Stimulated activated CD8-positive, alpha-beta memory T cell treated with anti-CD3 and anti-CD28 coated beads, Interleukin-15, amount 100 ng/mL, for 48 hours (primary cell): Measurements from ENCODE around the gene MAN2B2.

Source experiments
- DNase-seq, 2 donors: peaks; one replicate each; pipeline ENCODE4 v3.0.0-alpha.2; 2020; ENCODE audit warnings: low read depth in 2 of 2

Gene MAN2B2

DNA sequence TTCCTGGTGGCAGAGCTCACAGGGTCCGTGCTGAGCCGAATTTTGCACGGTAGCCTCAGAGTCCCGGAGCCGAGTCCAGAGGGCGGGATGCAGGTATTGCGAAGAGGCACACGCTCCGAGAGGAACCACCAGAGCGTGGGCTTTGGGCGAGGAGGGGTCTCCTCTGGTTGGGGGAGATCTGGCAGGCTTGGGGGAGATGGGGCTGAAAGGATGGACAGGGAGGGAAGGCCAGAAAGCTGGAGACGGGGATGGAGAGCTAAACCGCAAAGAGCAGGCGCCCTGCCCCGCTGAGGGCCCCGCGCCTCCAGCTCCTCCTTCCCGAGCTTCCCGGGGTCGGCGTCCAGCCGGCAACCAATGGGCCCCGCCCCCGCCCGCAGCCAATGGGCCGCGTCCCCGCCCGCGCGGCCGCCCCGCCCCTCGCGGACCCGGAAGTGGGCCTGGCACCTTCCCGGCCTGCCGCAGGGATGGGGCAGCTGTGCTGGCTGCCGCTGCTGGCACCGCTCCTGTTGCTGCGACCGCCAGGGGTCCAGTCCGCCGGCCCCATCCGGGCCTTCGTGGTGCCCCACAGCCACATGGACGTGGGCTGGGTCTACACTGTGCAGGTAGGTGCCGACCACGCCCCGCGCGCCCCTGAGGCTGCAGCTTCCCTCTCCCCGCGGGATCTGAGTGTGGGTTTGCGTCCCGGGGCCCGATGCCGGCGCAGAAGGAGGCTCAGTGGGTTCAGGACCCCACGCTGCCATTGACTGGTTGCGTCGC, at the start of gene MAN2B2:
TSS of gene MAN2B2 (plus strand) at position 443 of the 756 bp plus-strand sequence. CDS start at position 465, 22 bp downstream.
- peak; percentile 80 to 81 for DNase-seq

DNA sequence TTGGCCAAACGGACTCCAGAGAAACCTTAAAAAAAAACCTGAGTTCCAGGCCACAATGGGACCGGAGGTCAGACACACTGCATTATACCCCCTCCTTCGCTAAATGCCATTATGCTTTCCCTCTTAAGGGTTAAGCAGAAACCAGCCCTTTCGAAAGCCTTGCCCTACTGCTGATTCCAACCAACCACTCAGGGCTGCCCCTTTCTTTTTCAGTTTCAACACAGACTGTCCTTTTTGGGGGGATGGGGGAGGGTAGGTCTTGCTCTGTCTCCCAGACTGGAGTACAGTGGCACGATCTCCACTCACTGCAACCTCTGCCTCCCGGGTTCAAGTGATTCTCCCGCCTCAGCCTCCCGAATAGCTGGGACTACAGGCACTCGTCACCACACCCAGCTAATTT, 49.5 kb upstream of the MAN2B2 start:
- DNase-seq: no peak

DNA sequence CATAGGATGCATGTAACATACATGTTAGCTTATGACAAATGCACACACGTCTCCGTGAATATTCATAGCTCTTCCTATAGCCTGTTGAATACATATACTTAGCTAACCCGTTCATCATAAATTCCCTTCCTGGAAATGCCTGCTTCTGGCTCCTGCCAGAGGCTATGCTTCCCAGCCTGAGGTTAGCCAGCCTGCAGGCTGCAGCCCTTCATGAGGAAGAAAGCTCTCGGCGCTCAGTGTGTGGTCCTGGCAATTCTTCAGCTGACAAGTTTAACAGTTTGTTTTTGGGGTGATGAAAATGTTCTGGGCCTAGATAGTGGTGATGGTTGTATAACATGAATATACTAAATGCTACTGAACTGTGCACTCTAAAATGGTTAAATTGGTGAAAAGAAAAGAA, 48.8 kb upstream of the MAN2B2 start:
- DNase-seq: no peak

DNA sequence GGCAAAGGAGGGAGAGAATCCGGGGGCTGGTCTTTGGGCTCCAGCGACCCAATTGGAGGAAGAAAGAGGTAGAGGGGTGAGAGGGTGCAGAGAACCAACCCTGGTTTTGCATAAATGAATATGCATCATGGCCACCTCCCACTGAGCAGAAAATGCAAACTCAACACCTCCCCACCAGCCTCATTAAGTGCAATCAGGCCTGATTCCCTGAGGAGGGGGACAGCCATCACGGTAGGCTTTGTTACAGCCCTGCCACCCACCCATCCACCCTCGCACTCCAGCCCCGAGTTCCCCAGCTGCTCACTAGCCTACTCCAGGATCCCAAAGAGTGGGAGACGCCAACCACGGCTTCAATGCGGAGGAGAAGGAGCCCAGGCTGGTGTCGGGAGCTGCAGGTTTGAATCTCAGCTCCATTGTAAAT, 48.3 kb upstream of the MAN2B2 start:
- no peak for DNase-seq

DNA sequence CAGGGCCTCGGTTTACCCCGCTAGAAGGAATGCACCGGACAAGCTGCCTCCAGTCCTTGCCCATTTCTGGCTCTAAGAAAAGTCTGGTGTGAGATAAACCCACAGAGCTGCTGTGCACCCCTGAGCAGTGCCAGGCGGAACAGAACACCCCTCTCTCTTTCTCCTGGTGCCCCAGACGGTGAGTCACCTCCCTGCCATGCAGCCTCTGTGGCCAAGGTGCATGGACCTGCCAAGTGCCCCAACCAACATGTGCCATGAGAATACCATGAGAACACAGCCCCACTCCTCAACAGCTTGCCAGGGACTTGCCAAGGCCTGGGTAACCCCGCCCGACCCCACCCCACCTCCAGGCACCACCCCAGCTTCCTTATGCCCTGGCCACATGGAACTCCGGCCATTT, 47.7 kb upstream of the MAN2B2 start:
- no peak for DNase-seq

DNA sequence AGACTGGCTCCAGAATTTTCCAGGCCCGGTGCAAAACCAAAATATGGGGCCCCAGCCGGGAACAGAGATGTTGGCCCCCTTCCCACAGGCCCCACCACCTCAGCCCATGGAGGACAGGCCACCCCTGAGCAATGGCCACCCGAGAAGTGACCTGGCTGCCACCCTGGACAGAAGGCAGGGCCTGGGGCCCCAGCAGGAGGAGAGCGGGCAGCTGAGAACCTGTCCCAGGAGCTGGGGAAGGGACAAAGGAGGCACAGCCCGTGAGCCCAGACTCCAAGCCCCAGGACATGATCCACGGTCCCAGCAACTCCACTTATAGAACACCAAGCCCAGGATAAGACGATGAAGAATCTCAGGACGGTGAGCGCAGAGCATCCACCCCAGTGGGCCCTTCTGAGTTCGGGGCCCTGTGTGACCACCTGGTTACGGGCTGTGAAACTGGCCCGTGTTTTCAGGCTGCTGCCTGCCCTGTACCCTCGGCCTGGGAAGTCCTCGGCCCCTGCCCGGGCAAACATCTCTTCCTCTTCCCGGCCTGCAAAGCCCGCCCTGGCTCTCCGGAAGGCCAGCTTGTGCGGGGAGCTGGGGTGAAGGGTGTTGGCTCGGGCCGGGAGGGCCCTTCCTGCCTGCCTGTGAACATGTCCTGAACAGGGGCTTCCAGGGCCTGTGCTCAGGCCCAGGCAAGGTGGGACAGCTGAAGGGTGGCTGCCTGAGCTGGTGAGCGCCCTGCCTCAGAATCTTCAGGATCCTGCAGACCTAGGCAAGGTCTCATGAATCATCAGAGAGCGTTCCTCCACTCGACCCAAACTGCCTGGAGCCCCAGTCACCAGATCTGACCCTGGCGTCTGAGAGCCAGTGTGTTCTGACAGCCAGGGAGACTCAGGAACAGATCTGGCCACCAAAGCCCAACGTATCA, 47.0 kb upstream of the MAN2B2 start:
- DNase-seq: no peak

DNA sequence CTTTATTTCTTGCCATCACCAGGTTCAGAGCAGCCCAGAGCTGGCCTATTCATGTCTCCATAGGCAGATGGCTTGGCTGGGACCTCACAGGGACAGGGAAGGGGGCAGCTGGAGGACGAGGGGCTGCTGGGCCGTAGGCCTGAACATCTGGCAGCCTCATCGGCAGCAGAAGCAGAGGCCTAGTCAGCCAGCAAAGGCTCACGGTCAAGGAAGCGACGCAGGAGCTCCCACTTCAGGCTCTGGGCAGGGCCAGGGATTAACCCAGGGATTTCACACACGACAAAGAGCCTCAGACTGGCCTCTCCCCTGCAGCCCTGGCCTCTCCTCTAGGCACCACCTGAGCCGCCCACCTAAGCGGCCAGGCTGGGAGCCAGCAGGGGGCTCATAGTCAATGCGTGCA, 46.0 kb upstream of the MAN2B2 start:
- DNase-seq: no peak

DNA sequence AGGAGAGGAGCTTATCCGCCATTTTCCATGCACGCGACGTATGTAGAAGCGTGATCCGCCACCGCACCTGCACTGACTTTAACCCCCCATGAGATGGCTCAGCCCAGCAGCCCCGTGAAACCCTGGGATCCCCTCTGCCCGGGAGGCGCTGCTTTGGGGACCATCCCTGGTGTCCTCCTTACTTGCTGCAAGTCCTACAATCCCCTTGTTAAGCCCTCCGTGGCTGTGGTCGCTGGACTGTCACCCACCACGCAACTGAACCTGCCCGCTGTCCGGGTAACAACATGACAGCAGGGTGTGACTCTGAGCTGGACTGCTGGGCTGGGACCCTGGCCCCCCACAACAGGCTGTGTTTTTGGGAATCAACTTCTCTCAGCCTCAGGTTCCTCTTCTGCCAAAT, 44.7 kb upstream of the MAN2B2 start:
- DNase-seq: no peak

DNA sequence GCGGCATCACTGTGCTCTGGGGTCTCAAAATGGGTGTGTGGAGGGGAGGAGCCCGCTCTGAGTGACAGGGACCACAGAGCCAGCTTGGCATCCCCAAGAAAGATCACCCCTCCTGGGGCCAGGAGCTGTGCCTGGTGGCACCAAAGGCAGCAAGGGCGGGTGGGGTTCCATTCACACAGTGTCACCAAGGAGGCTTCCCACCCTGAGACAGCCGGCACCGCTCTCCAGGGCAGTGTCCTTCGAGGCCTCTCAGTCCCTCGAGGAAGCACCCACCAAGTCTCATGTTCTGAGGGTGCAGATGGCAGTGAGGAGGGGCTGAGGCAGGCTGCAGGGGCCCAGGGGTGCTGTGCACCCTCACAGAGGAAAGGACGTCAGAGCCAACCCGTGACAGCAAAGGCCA, 44.0 kb upstream of the MAN2B2 start:
- no peak for DNase-seq

DNA sequence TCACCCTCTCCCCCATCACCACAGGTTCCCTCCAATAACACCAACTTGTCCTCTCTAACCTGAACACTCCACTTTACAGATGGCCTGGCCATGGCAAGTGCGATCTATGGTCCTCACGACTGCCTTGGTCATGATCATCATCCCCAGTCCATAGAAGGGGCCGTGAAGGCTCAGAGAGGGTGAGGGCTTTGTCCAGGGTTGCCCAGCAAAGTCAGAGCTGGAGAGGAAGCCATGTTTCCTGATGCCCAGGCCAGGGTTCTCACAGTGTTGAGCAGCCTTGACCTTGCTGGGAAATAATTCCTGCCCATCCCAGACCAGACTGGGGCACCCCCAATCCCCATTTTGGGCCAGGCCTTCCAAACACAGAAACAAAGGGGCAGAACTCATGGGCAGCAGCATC, 42.9 kb upstream of the MAN2B2 start:
- no peak for DNase-seq

DNA sequence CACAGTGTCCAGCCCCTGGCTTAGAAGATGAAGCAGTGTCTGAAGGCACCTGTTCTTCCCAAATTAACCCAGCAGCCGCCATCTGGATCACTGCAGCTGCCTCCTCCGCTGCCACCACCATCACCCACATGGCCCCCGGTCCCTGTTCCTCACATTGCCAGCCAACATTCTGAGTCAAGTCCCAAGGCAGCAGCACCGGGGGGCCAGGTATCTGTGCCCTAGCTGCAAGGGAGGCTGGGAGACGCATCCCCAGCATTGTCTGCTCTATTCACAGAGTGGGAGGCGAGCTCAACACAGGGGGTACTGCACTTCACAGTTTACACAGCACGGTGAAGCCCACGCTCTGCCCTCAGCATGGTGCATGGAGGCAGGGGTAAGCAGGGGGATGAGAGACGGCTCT, 42.3 kb upstream of the MAN2B2 start:
- no peak for DNase-seq

DNA sequence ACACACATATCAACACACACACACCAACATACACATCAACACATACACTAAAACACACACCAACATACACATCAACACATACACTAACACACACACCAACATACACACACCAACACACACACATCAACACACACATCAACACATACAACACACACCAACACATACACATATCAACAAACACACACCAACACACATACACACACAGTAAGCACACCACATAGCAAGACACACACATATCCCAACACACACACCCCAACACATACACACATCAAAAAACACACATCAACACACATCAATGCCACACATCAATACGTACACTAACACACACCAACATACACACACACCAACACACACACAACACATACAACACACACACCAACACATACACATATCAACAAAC, 40.9 kb upstream of the MAN2B2 start:
- DNase-seq: no peak

DNA sequence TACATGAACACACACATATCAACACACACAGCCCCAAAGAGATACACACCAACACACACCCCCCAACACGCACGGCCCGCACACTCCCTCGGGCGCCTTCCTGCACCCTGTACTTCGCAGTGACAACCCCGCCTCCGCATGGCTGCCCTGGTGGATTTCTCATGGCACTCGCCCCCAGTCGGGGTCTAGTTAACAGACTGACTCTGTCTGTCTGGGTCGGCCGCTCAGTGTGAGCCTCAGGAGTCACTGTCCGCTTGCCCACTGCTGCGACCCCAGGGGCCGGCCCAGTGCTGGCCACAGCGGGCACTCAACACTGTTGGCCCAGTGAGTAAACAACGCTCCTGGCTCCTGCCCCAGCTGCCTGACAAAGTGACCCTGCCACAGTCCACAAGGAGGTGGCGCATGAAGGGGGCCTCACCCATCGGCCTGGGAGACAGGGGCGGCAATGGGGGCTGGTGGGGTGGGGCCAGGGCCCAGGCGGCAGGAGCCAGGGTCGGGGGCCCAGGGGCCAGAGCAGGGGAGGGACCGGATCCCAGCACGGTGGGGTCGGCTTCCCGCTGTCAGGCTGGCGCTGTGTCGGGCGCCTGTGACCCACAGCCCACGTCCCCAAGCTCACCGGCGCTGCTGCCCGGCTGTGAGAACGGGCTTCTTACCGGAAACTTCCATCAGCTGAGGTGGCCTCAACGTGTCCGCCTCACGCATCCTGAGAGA, 40.2 kb upstream of the MAN2B2 start:
- DNase-seq: no peak

DNA sequence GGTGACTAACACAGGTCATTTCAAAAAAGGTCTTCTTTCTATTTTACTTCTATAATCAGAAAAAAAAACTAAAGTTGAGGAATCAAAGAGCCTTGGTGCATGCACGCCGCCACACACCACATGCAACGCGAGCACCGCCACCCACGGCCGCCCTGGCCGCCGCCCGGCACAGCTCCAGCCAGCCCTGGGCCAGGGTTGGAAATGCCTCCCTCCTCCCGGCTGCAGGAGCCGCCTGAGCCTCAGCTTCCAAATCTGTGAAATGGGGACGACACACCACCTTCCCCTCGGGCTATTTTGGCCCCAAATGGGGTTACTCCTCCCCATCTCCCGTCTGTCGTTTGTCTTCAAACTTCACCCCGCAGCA, 39.7 kb upstream of the MAN2B2 start:
- no peak for DNase-seq

DNA sequence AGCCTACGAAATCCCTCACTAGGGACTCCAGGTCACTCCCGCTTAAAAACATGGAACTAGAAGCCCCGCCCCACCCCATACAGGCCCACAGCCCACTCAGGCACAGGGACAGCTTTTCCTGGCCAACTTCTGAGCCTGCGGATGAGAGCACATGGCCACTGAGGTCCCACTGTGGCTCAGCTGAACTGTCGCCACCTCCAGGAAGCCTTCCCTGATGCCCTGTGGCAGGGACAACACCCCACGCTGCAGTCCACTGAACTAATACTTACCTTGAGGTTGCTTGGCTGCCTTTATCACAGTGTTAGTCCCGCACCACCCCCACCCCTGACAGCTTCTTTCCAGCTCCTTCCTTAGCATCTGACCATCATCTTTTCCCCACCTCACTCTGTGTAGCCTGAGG, 39.3 kb upstream of the MAN2B2 start:
- DNase-seq: no peak

DNA sequence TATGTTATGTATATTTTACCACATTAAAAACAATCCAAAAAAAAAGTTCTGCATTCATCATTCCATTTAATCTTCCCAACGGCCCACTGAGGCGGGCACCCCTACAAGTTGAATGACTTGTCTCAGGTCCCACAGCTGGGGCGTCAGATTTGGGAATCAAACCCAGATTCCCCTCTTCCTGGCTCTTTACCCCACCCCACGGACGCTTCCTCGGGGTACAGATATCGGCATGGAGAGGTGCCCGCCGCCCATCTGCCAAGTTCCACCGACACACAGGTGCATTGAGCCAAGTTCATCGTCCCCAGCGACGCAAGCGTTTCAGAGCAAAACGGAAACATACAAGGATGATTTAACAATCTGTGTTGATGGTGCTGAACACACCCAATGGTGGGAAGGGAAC, 36.9 kb upstream of the MAN2B2 start:
- DNase-seq: no peak

DNA sequence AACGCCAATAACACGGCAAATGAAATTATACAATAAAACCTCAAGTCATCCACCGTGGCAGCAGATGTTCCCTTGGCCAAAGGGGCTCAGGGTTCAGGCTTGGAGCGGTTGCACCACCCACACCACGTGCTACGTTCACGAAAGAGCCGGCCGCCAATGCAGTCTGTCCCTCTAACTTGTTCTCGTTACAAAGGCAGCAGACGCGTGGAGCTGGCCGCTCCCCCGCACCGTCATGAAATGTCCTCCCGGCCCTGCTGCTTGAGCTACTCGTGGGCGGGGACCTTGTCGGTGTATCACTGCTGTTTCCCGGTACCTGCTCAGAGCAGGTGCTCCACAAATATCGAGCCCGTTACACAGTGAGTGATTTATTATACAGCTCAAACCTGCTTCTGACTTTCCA, 36.4 kb upstream of the MAN2B2 start:
- DNase-seq: no peak

DNA sequence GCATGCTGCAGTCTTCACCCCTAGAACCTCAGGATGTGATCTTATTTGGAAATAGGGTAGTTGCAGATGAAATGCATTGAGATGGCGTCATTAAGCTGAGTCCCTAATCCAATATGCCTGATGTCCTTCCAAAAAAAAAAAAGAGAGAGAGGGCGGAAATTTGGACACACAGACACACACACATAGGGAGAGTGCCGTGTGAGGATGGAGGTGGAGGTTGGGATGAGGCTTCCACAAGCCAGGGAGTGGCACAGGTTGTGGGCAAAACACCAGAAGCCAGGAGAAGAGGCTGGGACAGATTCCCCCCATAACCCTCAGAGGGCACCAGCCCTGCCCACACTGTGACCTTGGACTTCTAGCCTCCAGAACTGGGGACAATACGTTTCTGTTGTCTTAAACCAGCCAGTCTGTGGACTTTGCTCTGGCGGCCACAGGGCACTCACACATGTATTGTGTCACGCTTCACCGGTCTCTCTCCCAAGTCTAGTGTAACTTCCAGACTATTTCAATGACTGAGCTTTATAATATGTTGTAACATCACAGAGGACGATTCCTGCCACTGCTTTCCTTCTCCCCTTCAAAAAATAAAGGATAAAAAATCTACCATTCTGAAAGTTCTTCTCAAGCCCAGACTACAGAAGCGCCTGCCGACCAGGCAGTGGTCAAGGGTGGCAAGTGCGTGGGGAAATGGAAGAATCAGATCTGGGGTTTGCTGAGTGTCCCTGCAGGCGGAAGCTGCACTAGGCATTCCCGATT, 35.8 kb upstream of the MAN2B2 start:
- no peak for DNase-seq

DNA sequence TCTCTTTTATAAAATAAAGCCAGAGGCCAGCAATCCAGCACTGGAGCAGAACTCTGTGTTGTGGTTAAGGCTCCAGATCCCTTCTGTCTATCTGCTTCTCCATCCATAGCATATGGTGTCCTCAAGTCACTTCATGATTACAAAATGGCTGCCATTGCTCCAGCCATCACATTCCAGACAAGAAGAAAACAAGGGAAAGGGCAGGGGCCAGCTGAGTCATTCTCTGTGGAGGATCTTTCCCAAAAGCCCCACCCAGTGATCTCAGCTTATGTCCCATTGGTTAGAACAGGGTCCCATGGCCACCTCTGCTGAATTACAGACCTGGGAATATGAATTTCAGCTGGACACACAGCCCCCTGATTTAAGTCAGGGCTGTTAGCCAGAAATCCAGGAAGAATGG, 34.1 kb upstream of the MAN2B2 start:
- DNase-seq: no peak

DNA sequence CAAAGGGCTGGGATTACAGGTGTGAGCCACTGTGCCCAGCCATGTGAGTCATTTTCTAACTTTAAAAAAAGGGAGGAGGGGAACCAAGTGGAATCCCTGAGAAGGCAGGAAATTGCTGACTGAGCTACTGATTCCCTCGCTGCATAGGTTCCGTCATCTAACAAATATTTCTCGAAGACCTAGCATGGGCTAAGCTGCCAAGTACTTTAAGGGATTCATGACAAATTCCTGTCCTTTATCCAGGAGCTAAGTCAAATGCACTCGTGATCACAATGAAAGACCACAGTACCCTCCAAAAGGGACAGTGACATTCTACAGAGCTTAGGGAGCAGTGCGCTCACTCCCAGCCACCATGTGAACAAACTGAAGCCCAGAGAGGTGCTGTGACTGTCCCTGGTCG, 33.2 kb upstream of the MAN2B2 start:
- no peak for DNase-seq

DNA sequence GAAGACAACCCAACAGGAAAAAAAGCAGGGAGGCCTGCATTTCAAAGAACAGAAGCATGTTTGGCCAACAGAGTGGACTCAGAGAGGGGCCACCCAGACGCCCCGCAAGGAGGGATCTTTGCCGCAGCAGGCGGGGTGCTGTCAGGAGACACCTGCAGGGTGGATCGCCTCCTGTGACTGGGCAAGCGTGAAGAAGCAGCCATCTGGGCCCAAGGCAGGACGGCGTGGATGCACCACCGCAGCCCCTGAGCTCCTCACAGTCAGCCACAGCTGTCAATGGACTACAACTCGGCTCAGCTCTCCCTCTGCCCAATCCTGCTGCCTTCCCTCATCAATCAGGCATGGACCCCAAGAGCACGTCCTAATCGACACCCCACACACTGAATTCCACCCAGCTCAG, 32.0 kb upstream of the MAN2B2 start:
- DNase-seq: no peak

DNA sequence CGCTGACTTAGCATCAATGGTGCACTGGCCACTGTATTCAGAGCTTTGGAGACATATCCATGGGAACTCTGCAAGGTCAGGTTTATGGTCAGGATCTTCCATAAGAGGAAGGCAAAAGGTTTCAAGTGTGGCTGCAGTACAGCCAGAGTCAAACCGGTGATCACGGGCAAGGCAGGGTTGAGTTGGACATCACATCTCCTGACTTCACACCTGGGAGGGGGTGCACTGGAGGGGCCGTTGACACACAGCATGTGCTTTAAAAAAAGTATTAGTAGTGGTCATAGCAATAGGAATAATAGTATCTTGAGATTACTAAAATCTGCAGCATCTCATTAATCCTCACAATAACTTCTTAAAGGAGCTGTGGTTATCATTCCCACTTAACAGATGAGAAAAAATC, 28.9 kb upstream of the MAN2B2 start:
- DNase-seq: no peak
